Activated CD8-positive, alpha-beta memory T cell treated with anti-CD3 and anti-CD28 coated beads for 36 hours (primary cell): ENCODE measurements around the gene ACRBP. TPM values are rescaled to one million over a fixed set of nuclear protein-coding genes. Genes with fewer than 3 reads are reported as not detected.

Experiments
- CTCF ChIA-PET: fragments of 350-600 bp; sonication (Branson Sonifier 250); formaldehyde crosslinking; loops from one replicate; lab custom pipeline; 2021; ENCODE audit warnings: antibody characterized with exemption; lab: Charles Lee
- POLR2A ChIA-PET: fragments of 350-600 bp; sonication (Branson Sonifier 250); formaldehyde crosslinking; loops from one replicate; lab custom pipeline; 2021; ENCODE audit warnings: antibody characterized with exemption; lab: Charles Lee
- total RNA-seq, 2 experiments: library from RNA; stranded (reverse); gene quantifications; one replicate each; pipeline ENCODE4 v1.2.3, GENCODE V29; 2021

ACRBP gene
- total RNA-seq, 2 experiments from 2014 or later: 0.88 to 0.95 TPM

- POLR2A ChIA-PET: interaction anchor here (0.5 to 1.6 kb wide), 7 partner anchors 10 to 338 kb away, joined by 3 to 9 read pairs (median 4); partner anchors contain the start of genes C12orf57 and ZNF384
- CTCF ChIA-PET: interaction anchor here (0.8 to 1.3 kb wide), 3 partner anchors 30 to 83 kb away, joined by 3 to 4 read pairs (median 3); partner anchors contain the start of gene ZNF384
These were observed 40.7 kb downstream of the ACRBP start for GRCh38 chr12:6606331-6607131.

- POLR2A ChIA-PET: interaction anchor here (0.5 to 1.6 kb wide), 6 partner anchors 9 to 269 kb away, joined by 3 to 6 read pairs (median 4); no protein-coding TSS in a partner anchor
- CTCF ChIA-PET: interaction anchor here (0.8 to 1.3 kb wide), 4 partner anchors 29 to 180 kb away, joined by 3 to 4 read pairs (median 3); partner anchors contain the start of gene ZNF384
These were observed 41.6 kb downstream of the ACRBP start for GRCh38 chr12:6605421-6606330.

- CTCF ChIA-PET: interaction anchor here (0.9 to 1.5 kb wide), 6 partner anchors 16 to 269 kb away, joined by 3 read pairs; partner anchors contain the start of genes SPSB2 and ZNF384
- POLR2A ChIA-PET: interaction anchor here (0.6 to 1.4 kb wide), 2 partner anchors 10 to 85 kb away, joined by 5 to 6 read pairs; partner anchors contain the start of gene ZNF384
These were observed 42.8 kb downstream of the ACRBP start for GRCh38 chr12:6604259-6605029.

GRCh38 chr12:6603095-6603567, 44.1 kb downstream of the ACRBP start:
- CTCF ChIA-PET: interaction anchor here (1.5 kb wide), 1 partner anchor 17 kb away, joined by 3 read pairs; no protein-coding TSS in a partner anchor
- POLR2A ChIA-PET: interaction anchor here (0.5 kb wide), 1 partner anchor 115 kb away, joined by 7 read pairs; no protein-coding TSS in a partner anchor

GRCh38 chr12:6602526-6602925, 44.7 kb downstream of the ACRBP start:
- POLR2A ChIA-PET: interaction anchor here (1.1 kb wide), 1 partner anchor 12 kb away, joined by 5 read pairs; no protein-coding TSS in a partner anchor
- CTCF ChIA-PET: interaction anchor here (1.3 kb wide), 1 partner anchor 82 kb away, joined by 3 read pairs; no protein-coding TSS in a partner anchor

- CTCF ChIA-PET: interaction anchor here (0.6 kb wide), 1 partner anchor 110 kb away, joined by 6 read pairs; no protein-coding TSS in a partner anchor
- POLR2A ChIA-PET: interaction anchor here (0.6 to 1.4 kb wide), 5 partner anchors 10 to 157 kb away, joined by 3 to 4 read pairs (median 3); partner anchors contain the start of genes CHD4 and MLF2
These were observed 51.6 kb downstream of the ACRBP start for GRCh38 chr12:6595673-6596072.

GRCh38 chr12:6592087-6592486, 55.1 kb downstream of the ACRBP start:
- POLR2A ChIA-PET: no interaction called here
- CTCF ChIA-PET: no interaction called here

Other genes starting within 250 kb of the ACRBP start
- 100 to 1,000 TPM; 133 to 134 TPM for gene CD27, start 202.5 kb downstream of the ACRBP start, total RNA-seq
- gene TAPBPL, start 195.4 kb downstream of the ACRBP start, total RNA-seq: 10 to 100 TPM; 27.8 to 29.1 TPM
- gene VAMP1, start 176.8 kb downstream of the ACRBP start, total RNA-seq: 10 to 100 TPM; 31.9 to 33.4 TPM
- gene MRPL51, start 154.2 kb downstream of the ACRBP start, total RNA-seq: 100 to 1,000 TPM; 313 to 315 TPM
- gene NCAPD2, start 153.3 kb downstream of the ACRBP start, total RNA-seq: 100 to 1,000 TPM; 120 to 121 TPM
- gene GAPDH, start 112.9 kb downstream of the ACRBP start, total RNA-seq: 1,000 to 10,000 TPM; 8,536 to 8,736 TPM
- gene IFFO1, start 91.4 kb downstream of the ACRBP start, total RNA-seq: 10 to 100 TPM; 11.2 to 12.8 TPM
- 100 to 1,000 TPM; 157 to 160 TPM for gene NOP2, start 79.1 kb downstream of the ACRBP start, total RNA-seq
- 100 to 1,000 TPM; 276 to 283 TPM for gene CHD4, start 40.1 kb downstream of the ACRBP start, total RNA-seq
- 1 to 10 TPM; 8.3 to 9.0 TPM for gene LPAR5, start 11.5 kb downstream of the ACRBP start, total RNA-seq
- 10 to 100 TPM; 10.8 to 13.3 TPM for gene ING4, start 15.7 kb upstream of the ACRBP start, total RNA-seq
- gene ZNF384, start 41.9 kb upstream of the ACRBP start, total RNA-seq: 10 to 100 TPM; 59.3 to 59.8 TPM
- under 1 TPM; 0.55 to 0.80 TPM for gene PIANP, start 53.4 kb upstream of the ACRBP start, total RNA-seq
- 10 to 100 TPM; 43.5 to 46.1 TPM for gene COPS7A, start 76.6 kb upstream of the ACRBP start, total RNA-seq
- gene MLF2, start 105.7 kb upstream of the ACRBP start, total RNA-seq: 100 to 1,000 TPM; 144 to 150 TPM
- gene PTMS, start 118.9 kb upstream of the ACRBP start, total RNA-seq: 10 to 100 TPM; 87.1 to 97.7 TPM
- gene LAG3, start 125.1 kb upstream of the ACRBP start, total RNA-seq: 100 to 1,000 TPM; 324 to 331 TPM
- 1 to 10 TPM; 1.4 to 1.6 TPM for gene CD4, start 142.1 kb upstream of the ACRBP start, total RNA-seq
- under 1 TPM; 0.21 to 0.44 TPM for gene GPR162, start 174.4 kb upstream of the ACRBP start, total RNA-seq
- 1 to 10 TPM; 1.8 TPM for gene P3H3, start 181.0 kb upstream of the ACRBP start, total RNA-seq
- gene GNB3, start 193.5 kb upstream of the ACRBP start, total RNA-seq: under 1 TPM; 0.32 to 0.63 TPM
- gene CDCA3, start 203.9 kb upstream of the ACRBP start, total RNA-seq: 10 to 100 TPM; 50.0 to 53.1 TPM
- 100 to 1,000 TPM; 151 to 152 TPM for gene USP5, start 204.7 kb upstream of the ACRBP start, total RNA-seq
- 1,000 to 10,000 TPM; 1,928 to 1,984 TPM for gene TPI1, start 220.1 kb upstream of the ACRBP start, total RNA-seq
- 1 to 10 TPM; 3.3 to 4.6 TPM for gene SPSB2, start 225.9 kb upstream of the ACRBP start, total RNA-seq